Karpas-422 (cell line): ENCODE data around the gene DUSP8. TPM values are rescaled to one million over a fixed set of nuclear protein-coding genes. Genes with fewer than 3 reads are reported as not detected.
"Not testable (repeated sequence)": the region's sequence is repeated elsewhere in the genome, so short reads cannot be mapped to it uniquely, and the experiment has no call there.

ENCODE experiments used
- DNase-seq: peaks from one replicate; pipeline ENCODE4 v3.0.0-alpha.2; 2015
- H2AFZ ChIP-seq: fragments of 200-600 bp; sonication (generic); 2 replicates; pipeline ENCODE4 v1.6.1; 2014; ENCODE audit warnings: antibody characterized with exemption, low read length, mixed read lengths
- H3K27ac ChIP-seq: fragments of 200-600 bp; sonication (generic); 2 replicates; pipeline ENCODE4 v1.5.1; 2014; ENCODE audit warnings: mild to moderate bottlenecking, low read length, moderate library complexity
- H3K27me3 ChIP-seq: fragments of 200-600 bp; sonication (generic); 2 replicates; pipeline ENCODE4 v1.6.1; 2014; ENCODE audit warnings: low read length, mixed read lengths
- H3K36me3 ChIP-seq: fragments of 200-600 bp; sonication (generic); 2 replicates; pipeline ENCODE4 v1.6.1; 2014; ENCODE audit warnings: low read length, mixed read lengths; ENCODE audit not compliant: insufficient read depth
- H3K4me1 ChIP-seq: fragments of 200-600 bp; sonication (generic); 2 replicates; pipeline ENCODE4 v1.6.1; 2014; ENCODE audit warnings: mild to moderate bottlenecking, low read length, mixed read lengths
- H3K4me2 ChIP-seq: fragments of 200-600 bp; sonication (generic); 2 replicates; pipeline ENCODE4 v1.6.1; 2014; ENCODE audit warnings: low read length, low read depth, mild to moderate bottlenecking; ENCODE audit not compliant: poor library complexity, severe bottlenecking
- H3K4me3 ChIP-seq: fragments of 200-600 bp; sonication (generic); 2 replicates; pipeline ENCODE4 v1.5.1; 2014; ENCODE audit warnings: mild to moderate bottlenecking, antibody characterized with exemption, low read length, mixed read lengths
- H3K79me2 ChIP-seq: fragments of 200-600 bp; sonication (generic); 2 replicates; pipeline ENCODE4 v1.6.1; 2014; ENCODE audit warnings: mild to moderate bottlenecking, low read length, mixed read lengths
- H3K9ac ChIP-seq: fragments of 200-600 bp; sonication (generic); 2 replicates; pipeline ENCODE4 v1.6.0; 2014; ENCODE audit warnings: low read length
- H3K9me2 ChIP-seq: fragments of 200-600 bp; sonication (generic), shearing (Covaris generic); replicated peaks from 2 replicates; pipeline ENCODE4 v1.6.0; 2014; ENCODE audit warnings: mild to moderate bottlenecking, low read length, moderate library complexity; ENCODE audit not compliant: insufficient read depth
- H3K9me3 ChIP-seq: fragments of 300-700, 200-600 bp; sonication (generic); 2 replicates; pipeline ENCODE4 v1.6.1; 2014; ENCODE audit warnings: low read length, mixed read lengths
- H4K20me1 ChIP-seq: fragments of 200-600 bp; sonication (generic); 2 replicates; pipeline ENCODE4 v1.6.1; 2014; ENCODE audit warnings: mild to moderate bottlenecking, antibody characterized with exemption, low read length, low read depth; ENCODE audit not compliant: insufficient read depth
- total RNA-seq: library from RNA; depleted of rRNA; stranded (reverse); fragments of >200 nt; shearing (Covaris generic); gene quantifications from 2 replicates; pipeline ENCODE4 v1.2.3, GENCODE V29; 2014; ENCODE audit warnings: low replicate concordance

Gene DUSP8
- total RNA-seq, 1 experiment from 2014 or later = not detected

GRCh38 chr11:1604181-1604580 is 32.1 kb upstream of the DUSP8 start:
- Histone ChIP-seq H3K9me3 (no peaks in the 10 kb centered on the region), H3K36me3 (no peaks in the 10 kb centered on the region), H3K27me3 (no peaks in the 10 kb centered on the region), H3K27ac (no peak overlapping the region), H3K4me2 (no peak overlapping the region), H3K4me3 (no peak overlapping the region), H2AFZ (no peak overlapping the region), H3K9ac (no peak overlapping the region), H3K4me1 (peaks cover 17% of the 10 kb centered on the region), H4K20me1 (no peaks in the 10 kb centered on the region), H3K9me2 (no peaks in the 10 kb centered on the region), H3K79me2 (no peaks in the 10 kb centered on the region)
- DNase-seq = no peak

GRCh38 chr11:1603629-1604028 is 31.6 kb upstream of the DUSP8 start:
- no peaks in the 10 kb centered on the region for H3K79me2 ChIP-seq
- no peak overlapping the region for H2AFZ ChIP-seq
- no peak overlapping the region for H3K4me3 ChIP-seq
- H3K9me3 ChIP-seq = no peaks in the 10 kb centered on the region
- H3K9me2 ChIP-seq = no peaks in the 10 kb centered on the region
- no peaks in the 10 kb centered on the region for H3K27me3 ChIP-seq
- no peak for DNase-seq
- H3K9ac ChIP-seq = no peak overlapping the region
- H4K20me1 ChIP-seq = no peaks in the 10 kb centered on the region
- H3K36me3 ChIP-seq = no peaks in the 10 kb centered on the region
- peaks cover 17% of the 10 kb centered on the region for H3K4me1 ChIP-seq
- no peak overlapping the region for H3K27ac ChIP-seq
- no peak overlapping the region for H3K4me2 ChIP-seq

- not testable (repeated sequence) for H3K27me3 ChIP-seq, H3K9ac ChIP-seq, H2AFZ ChIP-seq, H3K9me3 ChIP-seq, H3K79me2 ChIP-seq, H3K27ac ChIP-seq, H3K36me3 ChIP-seq, H4K20me1 ChIP-seq, H3K9me2 ChIP-seq, H3K4me3 ChIP-seq
- H3K4me2 ChIP-seq = peak overlapping the region; percentile 29
- peak; percentile 48 for DNase-seq
- peaks cover 17% of the 10 kb centered on the region for H3K4me1 ChIP-seq
Measured at GRCh38 chr11:1601663-1602062, 29.6 kb upstream of the DUSP8 start.

GRCh38 chr11:1600626-1601025 is 28.6 kb upstream of the DUSP8 start:
- Histone ChIP-seq H3K9ac (no peak overlapping the region), H3K27me3 (no peaks in the 10 kb centered on the region), H3K36me3 (no peaks in the 10 kb centered on the region), H3K4me1 (peaks cover 17% of the 10 kb centered on the region), H2AFZ (no peak overlapping the region), H3K4me3 (no peak overlapping the region), H4K20me1 (no peaks in the 10 kb centered on the region), H3K4me2 (no peak overlapping the region), H3K9me2 (no peaks in the 10 kb centered on the region), H3K79me2 (no peaks in the 10 kb centered on the region), H3K9me3 (no peaks in the 10 kb centered on the region), H3K27ac (no peak overlapping the region)
- no peak for DNase-seq

GRCh38 chr11:1598816-1599215 is 26.7 kb upstream of the DUSP8 start:
- Histone ChIP-seq H3K27me3 (no peaks in the 10 kb centered on the region), H4K20me1 (no peaks in the 10 kb centered on the region), H3K27ac (no peak overlapping the region), H3K79me2 (no peaks in the 10 kb centered on the region), H3K36me3 (no peaks in the 10 kb centered on the region), H2AFZ (no peak overlapping the region), H3K9me3 (no peaks in the 10 kb centered on the region), H3K9ac (no peak overlapping the region), H3K4me2 (no peak overlapping the region), H3K4me1 (peaks cover 17% of the 10 kb centered on the region), H3K4me3 (no peak overlapping the region), H3K9me2 (no peaks in the 10 kb centered on the region)
- DNase-seq = no peak

GRCh38 chr11:1598406-1598805 is 26.3 kb upstream of the DUSP8 start:
- H3K4me3 ChIP-seq, H3K27ac ChIP-seq, H3K4me2 ChIP-seq, H3K36me3 ChIP-seq, DNase-seq, H3K9me3 ChIP-seq, H3K9ac ChIP-seq, H3K9me2 ChIP-seq, H4K20me1 ChIP-seq, H2AFZ ChIP-seq, H3K27me3 ChIP-seq, H3K79me2 ChIP-seq: not testable (repeated sequence)
- peaks cover 17% of the 10 kb centered on the region for H3K4me1 ChIP-seq

- Histone ChIP-seq H2AFZ (no peak within 1 kb of the TSS), H3K4me2 (no peak within 1 kb of the TSS)
Measured at GRCh38 chr11:1597994-1598380, 25.9 kb upstream of the DUSP8 start, which contains the start of gene KRTAP5-2. Gene KRTAP5-2, minus strand, starts transcription at chr11:1598294. Its CDS starts 44 bp downstream, at chr11:1598250.

GRCh38 chr11:1597331-1597993 is 25.4 kb upstream of the DUSP8 start:
- H3K27ac ChIP-seq = no peak overlapping the region
- H3K4me3 ChIP-seq = no peak overlapping the region
- no peaks in the 10 kb centered on the region for H3K9me2 ChIP-seq
- H3K9me3 ChIP-seq = no peaks in the 10 kb centered on the region
- no peak for DNase-seq
- H2AFZ ChIP-seq = no peak overlapping the region
- H3K79me2 ChIP-seq = no peaks in the 10 kb centered on the region
- no peaks in the 10 kb centered on the region for H3K36me3 ChIP-seq
- no peaks in the 10 kb centered on the region for H4K20me1 ChIP-seq
- H3K4me1 ChIP-seq = peaks cover 17% of the 10 kb centered on the region
- no peak overlapping the region for H3K4me2 ChIP-seq
- no peaks in the 10 kb centered on the region for H3K27me3 ChIP-seq
- H3K9ac ChIP-seq = no peak overlapping the region

More at GRCh38 chr11:1597994-1598380, 25.9 kb upstream of the DUSP8 start, which contains the start of gene KRTAP5-2:
- no peak for DNase-seq
- Histone ChIP-seq H3K9me2 (no peaks in the 10 kb centered on the region), H3K79me2 (no peaks in the 10 kb centered on the region), H3K36me3 (no peaks in the 10 kb centered on the region), H3K4me1 (peaks cover 17% of the 10 kb centered on the region), H3K9me3 (no peaks in the 10 kb centered on the region), H3K27me3 (no peaks in the 10 kb centered on the region), H4K20me1 (no peaks in the 10 kb centered on the region), H3K4me3 (no peak within 1 kb of the TSS), H3K27ac (no peak within 1 kb of the TSS), H3K9ac (no peak within 1 kb of the TSS)
